Endodermal cell (in vitro differentiated cells): ENCODE data around the gene GREB1. TPM values are rescaled to one million over a fixed set of nuclear protein-coding genes. Genes with fewer than 3 reads are reported as not detected.

Source experiments
- DNase-seq: peaks from one replicate; pipeline ENCODE4 v3.0.0-alpha.2; 2017
- H3K27ac ChIP-seq: 2 replicates; pipeline ENCODE4 v1.5.1; 2013; ENCODE audit warnings: mild to moderate bottlenecking, low read depth, low read length, moderate library complexity
- H3K27me3 ChIP-seq: 2 replicates; pipeline ENCODE4 v1.6.1; 2013; ENCODE audit warnings: mild to moderate bottlenecking, low read length, moderate library complexity; ENCODE audit not compliant: insufficient read depth, control insufficient read depth, poor library complexity, severe bottlenecking
- H3K36me3 ChIP-seq: 2 replicates; pipeline ENCODE4 v1.7.0; 2013; ENCODE audit warnings: mild to moderate bottlenecking, low read length, moderate library complexity; ENCODE audit not compliant: control insufficient read depth, insufficient read depth
- H3K4me1 ChIP-seq: one replicate; pipeline ENCODE4 v1.7.0; 2013; ENCODE audit warnings: low read length; ENCODE audit not compliant: control insufficient read depth, insufficient read depth
- H3K4me3 ChIP-seq: 2 replicates; pipeline ENCODE4 v1.5.1; 2013; ENCODE audit warnings: mild to moderate bottlenecking, low read length, moderate library complexity
- H3K9ac ChIP-seq: 2 replicates; pipeline ENCODE4 v1.6.1; 2013; ENCODE audit warnings: mild to moderate bottlenecking, low read length, moderate library complexity; ENCODE audit not compliant: poor library complexity, severe bottlenecking; ENCODE audit errors: extremely low read depth
- H3K9me3 ChIP-seq: 2 replicates; pipeline ENCODE4 v1.6.1; 2013; ENCODE audit warnings: mild to moderate bottlenecking, low read length, moderate library complexity; ENCODE audit not compliant: control insufficient read depth
- H3K27ac Mint-ChIP-seq: 2 replicates; pipeline ENCODE4 v1.8.0; 2020; ENCODE audit warnings: mixed read lengths
- H3K27me3 Mint-ChIP-seq: 2 replicates; pipeline ENCODE4 v1.8.0; 2021; ENCODE audit warnings: mild to moderate bottlenecking, mixed read lengths; ENCODE audit not compliant: insufficient read depth
- H3K36me3 Mint-ChIP-seq: 2 replicates; pipeline ENCODE4 v1.8.0; 2020; ENCODE audit warnings: low read depth, mixed read lengths
- H3K4me1 Mint-ChIP-seq: 2 replicates; pipeline ENCODE4 v1.8.0; 2020; ENCODE audit warnings: mixed read lengths
- H3K4me3 Mint-ChIP-seq: 2 replicates; pipeline ENCODE4 v1.8.0; 2020; ENCODE audit warnings: mild to moderate bottlenecking, moderate library complexity, mixed read lengths
- H3K9me3 Mint-ChIP-seq: 2 replicates; pipeline ENCODE4 v1.8.0; 2020; ENCODE audit warnings: mild to moderate bottlenecking, mixed read lengths
- WGBS, 2 experiments: methylation state at CpG; one replicate each; pipeline versions ENCODE4 v1.1.5 to v1.1.7; 2013; ENCODE audit warnings: missing lambda C conversion rate in 2 of 2, mixed read lengths in 1 of 2; ENCODE audit not compliant: insufficient coverage in 1 of 2, insufficient read length in 1 of 2; 5-methylcytosine and 5-hydroxymethylcytosine counted together
- total RNA-seq, 2 donors: library from RNA; stranded (reverse); fragmentation: NEBNext Ultra II Directional in 1 of 2; extraction: Animal tissue kit (Norgen Biotek cat#: 25700) in 1 of 2; gene quantifications; 2 replicates in 1 of 2; 3 replicates in 1 of 2; pipeline ENCODE4 v1.2.1, GENCODE V29; 2021
- TF ChIP-seq, protein P1 (sequence below): fragments of 200-600 bp; sonication (generic); conservative IDR thresholded peaks from 2 replicates; pipeline ENCODE4 v1.5.0; 2021; ENCODE audit warnings: antibody characterized with exemption, mild to moderate bottlenecking

GREB1 gene
- total RNA-seq, 2 donors from 2014 or later = 86.4 to 106 TPM

- no peaks in the 10 kb centered on the region for H3K9me3 Mint-ChIP-seq
Measured at GRCh38 chr2:11592671-11593574, 59.1 kb downstream of the GREB1 start.

DNA sequence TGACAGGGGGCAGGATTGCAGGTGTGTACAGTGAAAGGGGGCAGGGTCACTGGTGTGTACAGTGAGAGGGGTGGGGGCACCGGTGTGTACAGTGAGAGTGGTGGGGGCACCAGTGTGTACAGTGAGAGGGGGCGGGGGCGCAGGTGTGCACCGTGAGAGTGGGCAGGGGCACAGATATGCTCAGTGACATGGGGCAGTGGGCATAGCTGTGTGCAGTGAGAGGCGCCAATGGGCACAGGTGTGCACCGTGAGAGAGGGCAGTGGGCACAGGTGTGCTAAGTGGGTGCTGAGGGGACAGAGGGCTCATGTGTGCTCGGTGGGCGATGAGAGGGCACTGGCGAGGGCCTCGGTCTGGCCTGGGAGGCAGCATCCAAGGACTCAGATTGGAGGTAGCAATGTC, 63.0 kb downstream of the GREB1 start:
- no peaks in the 10 kb centered on the region for H3K4me1 Mint-ChIP-seq
- 96 to 100% methylated on average over 4 to 10 of the region's 10 CpGs for WGBS, 2 experiments
- DNase-seq = no peak
- Histone ChIP-seq H3K4me3 (no peak overlapping the region), H3K4me1 (no peaks in the 10 kb centered on the region), H3K9me3 (no peaks in the 10 kb centered on the region), H3K27me3 (no peaks in the 10 kb centered on the region), H3K27ac (no peak overlapping the region), H3K36me3 (peaks cover 88% of the 10 kb centered on the region), H3K9ac (no peak overlapping the region)
- no peak overlapping the region for H3K27ac Mint-ChIP-seq
- TF ChIP-seq, protein P1, sequence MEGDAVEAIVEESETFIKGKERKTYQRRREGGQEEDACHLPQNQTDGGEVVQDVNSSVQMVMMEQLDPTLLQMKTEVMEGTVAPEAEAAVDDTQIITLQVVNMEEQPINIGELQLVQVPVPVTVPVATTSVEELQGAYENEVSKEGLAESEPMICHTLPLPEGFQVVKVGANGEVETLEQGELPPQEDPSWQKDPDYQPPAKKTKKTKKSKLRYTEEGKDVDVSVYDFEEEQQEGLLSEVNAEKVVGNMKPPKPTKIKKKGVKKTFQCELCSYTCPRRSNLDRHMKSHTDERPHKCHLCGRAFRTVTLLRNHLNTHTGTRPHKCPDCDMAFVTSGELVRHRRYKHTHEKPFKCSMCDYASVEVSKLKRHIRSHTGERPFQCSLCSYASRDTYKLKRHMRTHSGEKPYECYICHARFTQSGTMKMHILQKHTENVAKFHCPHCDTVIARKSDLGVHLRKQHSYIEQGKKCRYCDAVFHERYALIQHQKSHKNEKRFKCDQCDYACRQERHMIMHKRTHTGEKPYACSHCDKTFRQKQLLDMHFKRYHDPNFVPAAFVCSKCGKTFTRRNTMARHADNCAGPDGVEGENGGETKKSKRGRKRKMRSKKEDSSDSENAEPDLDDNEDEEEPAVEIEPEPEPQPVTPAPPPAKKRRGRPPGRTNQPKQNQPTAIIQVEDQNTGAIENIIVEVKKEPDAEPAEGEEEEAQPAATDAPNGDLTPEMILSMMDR = no peak
- no peak overlapping the region for H3K4me3 Mint-ChIP-seq
- H3K27me3 Mint-ChIP-seq = no peaks in the 10 kb centered on the region
- peaks cover 67% of the 10 kb centered on the region for H3K36me3 Mint-ChIP-seq
- H3K9me3 Mint-ChIP-seq = no peaks in the 10 kb centered on the region

More at GRCh38 chr2:11592671-11593574, 59.1 kb downstream of the GREB1 start:
- 97 to 98% methylated on average over 48 to 53 of the region's 53 CpGs for WGBS, 2 experiments
- TF ChIP-seq, protein P1 = no peak
- Mint-ChIP-seq H3K4me1 (no peaks in the 10 kb centered on the region), H3K4me3 (no peak overlapping the region), H3K27ac (peak overlapping the region; percentile 85), H3K27me3 (no peaks in the 10 kb centered on the region), H3K36me3 (peaks cover 38% of the 10 kb centered on the region)
- Histone ChIP-seq H3K27ac (no peak overlapping the region), H3K27me3 (no peaks in the 10 kb centered on the region), H3K36me3 (peaks cover 91% of the 10 kb centered on the region), H3K4me1 (no peaks in the 10 kb centered on the region), H3K9ac (no peak overlapping the region), H3K4me3 (no peak overlapping the region), H3K9me3 (no peaks in the 10 kb centered on the region)
- no peak for DNase-seq

DNA sequence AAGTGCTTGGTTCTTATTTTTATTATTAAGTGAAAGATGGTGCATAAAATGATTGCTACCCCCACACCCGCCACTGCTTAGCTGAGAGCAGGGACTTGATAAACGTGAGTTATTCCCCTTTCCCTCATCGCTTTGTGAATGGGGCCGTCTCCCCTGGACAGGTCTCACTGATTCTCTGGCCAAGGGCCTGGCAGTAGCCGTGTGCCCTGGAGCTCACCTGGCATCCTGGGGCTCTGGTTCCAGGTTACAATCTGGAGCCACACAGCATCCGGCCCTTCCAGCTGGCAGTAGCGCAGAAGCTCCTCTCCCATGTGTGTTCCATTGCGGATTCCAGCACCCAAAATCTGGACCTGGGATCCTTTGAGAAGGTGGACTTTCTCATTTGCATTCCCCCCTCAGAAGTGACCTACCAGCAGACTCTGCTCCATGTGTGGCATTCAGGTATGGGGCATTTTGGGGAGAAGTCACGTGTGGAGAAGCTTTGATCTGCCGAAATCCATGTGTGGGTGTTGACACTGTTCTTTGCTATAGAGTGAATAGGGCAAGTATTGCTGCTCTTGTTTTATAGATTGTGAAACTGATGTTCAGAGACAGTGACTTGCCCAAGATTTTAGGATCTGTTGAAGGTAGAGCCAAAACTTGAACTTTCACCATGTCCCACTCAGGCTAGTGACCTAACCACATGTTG, 63.8 kb downstream of the GREB1 start:
- peak overlapping the region; percentile 44 for H3K27ac ChIP-seq
- WGBS, 2 experiments = 93 to 96% methylated on average over 6 to 10 of the region's 10 CpGs
- H3K36me3 Mint-ChIP-seq = peaks cover 72% of the 10 kb centered on the region
- H3K4me3 ChIP-seq = no peak overlapping the region
- no peaks in the 10 kb centered on the region for H3K9me3 ChIP-seq
- H3K4me1 ChIP-seq = no peaks in the 10 kb centered on the region
- H3K4me1 Mint-ChIP-seq = no peaks in the 10 kb centered on the region
- H3K27me3 ChIP-seq = no peaks in the 10 kb centered on the region
- no peaks in the 10 kb centered on the region for H3K9me3 Mint-ChIP-seq
- H3K27me3 Mint-ChIP-seq = no peaks in the 10 kb centered on the region
- TF ChIP-seq, protein P1 = no peak
- H3K27ac Mint-ChIP-seq = no peak overlapping the region
- H3K9ac ChIP-seq = no peak overlapping the region
- H3K36me3 ChIP-seq = peaks cover 88% of the 10 kb centered on the region
- DNase-seq = no peak
- no peak overlapping the region for H3K4me3 Mint-ChIP-seq
